GM18951 (cell line): ENCODE measurements around the gene WDR74.

Source experiments
- POLR2A ChIP-seq: IDR thresholded peaks from 4 replicates; pipeline ENCODE4 v1.6.1; 2011; ENCODE audit warnings: mild to moderate bottlenecking; ENCODE audit not compliant: insufficient read length, insufficient read depth; ENCODE audit errors: extremely low read depth
- in situ Hi-C: fragments of 300-500 bp; cut with MboI; formaldehyde crosslinking; loops from one replicate; pipeline ENCODE4 v1.12.0; 2022; ENCODE audit warnings: low sequenced_read_pairs, mixed read lengths, inconsistent platforms; ENCODE audit not compliant: unreplicated experiment

The WDR74 gene

GRCh38 chr11:62876712-62877111 is 37.3 kb upstream of the WDR74 start:
- in situ Hi-C loops, result no loop called here

GRCh38 chr11:62875698-62876478 is 36.5 kb upstream of the WDR74 start:
- in situ Hi-C loops, result no loop called here
- TF ChIP-seq POLR2A, result no peak

More at GRCh38 chr11:62876712-62877111, 37.3 kb upstream of the WDR74 start:
- no peak for TF ChIP-seq POLR2A

- in situ Hi-C loops, result loop anchor here (25.0 kb wide), 1 partner anchor 488 kb away; no protein-coding TSS in a partner anchor
- no peak for TF ChIP-seq POLR2A
Observed at GRCh38 chr11:62874851-62875250, 35.5 kb upstream of the WDR74 start.

GRCh38 chr11:62865635-62866034 is 26.2 kb upstream of the WDR74 start:
- in situ Hi-C loops, result loop anchor here (25.0 kb wide), 1 partner anchor 478 kb away; no protein-coding TSS in a partner anchor
- no peak for TF ChIP-seq POLR2A

- TF ChIP-seq POLR2A, result no peak
- in situ Hi-C loops, result loop anchor here (25.0 kb wide), 1 partner anchor 477 kb away; no protein-coding TSS in a partner anchor
Observed at GRCh38 chr11:62863687-62864335, 24.4 kb upstream of the WDR74 start.

DNA sequence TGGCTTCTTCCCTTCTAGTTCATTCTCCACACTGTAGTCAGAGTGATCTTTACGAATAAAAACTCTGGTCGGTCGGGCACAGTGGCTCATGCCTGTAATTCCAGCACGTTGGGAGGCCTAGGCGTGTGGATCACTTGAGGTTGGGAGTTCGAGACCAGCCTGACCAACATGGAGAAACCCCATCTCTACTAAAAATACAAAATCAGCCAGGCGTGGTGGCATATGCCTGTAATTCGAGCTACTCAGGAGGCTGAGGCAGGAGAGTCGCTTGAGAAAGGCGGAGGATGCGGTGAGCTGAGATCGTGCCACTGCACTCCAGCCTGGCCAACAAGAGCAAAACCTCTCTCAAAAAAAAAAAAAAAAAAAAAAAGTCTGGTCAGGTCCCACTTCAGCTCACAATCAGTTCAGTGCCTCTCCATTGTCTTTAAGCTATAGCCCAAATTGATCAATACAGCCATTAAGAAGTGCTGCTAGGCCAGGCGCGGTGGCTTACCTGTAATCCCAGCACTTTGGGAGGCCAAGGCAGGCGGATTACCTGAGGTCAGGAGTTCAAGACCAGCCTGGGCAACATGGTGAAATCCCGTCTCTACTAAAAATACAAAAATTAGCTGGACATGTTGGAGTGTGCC is 22.3 kb upstream of the WDR74 start:
- in situ Hi-C loops, result loop anchor here (25.0 kb wide), 1 partner anchor 474 kb away; no protein-coding TSS in a partner anchor

DNA sequence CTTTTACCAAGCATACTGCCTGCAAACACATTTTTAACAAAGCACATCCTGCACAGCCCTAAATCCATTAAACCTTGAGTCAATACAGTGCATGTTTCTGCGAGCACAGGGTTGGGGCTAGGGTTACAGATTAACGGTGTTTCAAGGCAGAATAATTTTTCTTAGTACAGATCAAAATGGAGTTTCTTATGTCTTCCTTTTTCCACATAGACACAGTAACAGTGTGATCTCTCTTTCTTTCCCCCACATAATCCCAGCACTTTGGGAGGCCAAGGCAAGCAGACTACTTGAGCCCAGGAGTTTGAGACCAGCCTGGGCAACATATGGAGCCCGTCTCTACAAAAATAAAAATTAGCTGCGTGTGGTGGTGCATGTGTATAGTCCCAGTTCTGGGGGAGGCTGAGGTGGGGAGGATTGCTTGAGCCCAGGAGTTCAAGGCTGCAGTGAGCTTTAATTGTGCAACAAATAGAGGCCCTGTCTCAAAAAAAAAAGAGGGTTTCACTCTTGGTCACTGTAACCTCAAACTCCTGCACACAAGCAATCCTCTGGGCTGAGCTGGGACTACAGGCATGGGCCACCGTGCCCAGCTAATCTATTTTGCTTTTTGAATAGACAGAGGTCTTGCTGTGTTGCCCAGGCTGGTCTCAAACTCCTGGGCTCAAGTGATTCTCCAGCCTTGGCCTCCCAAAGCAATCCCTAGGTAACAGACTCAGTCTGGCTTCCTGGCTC is 21.6 kb upstream of the WDR74 start:
- in situ Hi-C loops, result loop anchor here (25.0 kb wide), 1 partner anchor 474 kb away; no protein-coding TSS in a partner anchor
- no peak for TF ChIP-seq POLR2A

GRCh38 chr11:62859281-62859703 is 19.9 kb upstream of the WDR74 start:
- in situ Hi-C loops, result loop anchor here (25.0 kb wide), 1 partner anchor 472 kb away; no protein-coding TSS in a partner anchor

GRCh38 chr11:62858201-62858600 is 18.8 kb upstream of the WDR74 start:
- in situ Hi-C loops, result loop anchor here (25.0 kb wide), 1 partner anchor 471 kb away; no protein-coding TSS in a partner anchor
- no peak for TF ChIP-seq POLR2A

GRCh38 chr11:62857541-62857982 is 18.2 kb upstream of the WDR74 start:
- in situ Hi-C loops, result loop anchor here (25.0 kb wide), 1 partner anchor 470 kb away; no protein-coding TSS in a partner anchor
- TF ChIP-seq POLR2A, result no peak

DNA sequence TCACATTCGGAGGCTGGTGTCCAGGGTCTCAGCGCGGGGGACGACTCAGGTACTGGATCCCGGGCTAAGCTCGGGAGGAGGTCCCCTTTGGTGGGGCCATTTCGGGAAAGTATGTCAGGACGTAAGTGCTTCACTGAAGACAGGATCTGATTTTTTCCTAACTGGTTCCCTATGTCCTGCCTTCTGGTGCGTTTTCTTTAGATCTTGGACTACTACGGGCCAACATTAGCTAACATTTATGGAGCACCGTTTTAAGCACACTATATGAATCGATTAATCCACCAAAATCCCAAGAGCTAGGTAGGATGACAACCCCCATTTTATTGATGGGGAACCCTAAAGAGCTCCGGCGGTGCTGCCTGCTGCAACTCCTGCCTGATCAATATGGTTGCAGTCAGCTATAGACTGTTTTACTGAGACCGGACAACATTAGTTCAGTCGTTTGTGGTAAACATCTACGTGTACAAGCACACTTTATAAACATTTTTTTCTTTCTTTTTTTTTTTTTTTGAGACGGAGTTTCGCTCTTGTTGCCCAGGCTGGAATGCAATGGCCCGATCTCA is 17.0 kb upstream of the WDR74 start:
- in situ Hi-C loops, result loop anchor here (25.0 kb wide), 1 partner anchor 469 kb away; no protein-coding TSS in a partner anchor
- no peak for TF ChIP-seq POLR2A

DNA sequence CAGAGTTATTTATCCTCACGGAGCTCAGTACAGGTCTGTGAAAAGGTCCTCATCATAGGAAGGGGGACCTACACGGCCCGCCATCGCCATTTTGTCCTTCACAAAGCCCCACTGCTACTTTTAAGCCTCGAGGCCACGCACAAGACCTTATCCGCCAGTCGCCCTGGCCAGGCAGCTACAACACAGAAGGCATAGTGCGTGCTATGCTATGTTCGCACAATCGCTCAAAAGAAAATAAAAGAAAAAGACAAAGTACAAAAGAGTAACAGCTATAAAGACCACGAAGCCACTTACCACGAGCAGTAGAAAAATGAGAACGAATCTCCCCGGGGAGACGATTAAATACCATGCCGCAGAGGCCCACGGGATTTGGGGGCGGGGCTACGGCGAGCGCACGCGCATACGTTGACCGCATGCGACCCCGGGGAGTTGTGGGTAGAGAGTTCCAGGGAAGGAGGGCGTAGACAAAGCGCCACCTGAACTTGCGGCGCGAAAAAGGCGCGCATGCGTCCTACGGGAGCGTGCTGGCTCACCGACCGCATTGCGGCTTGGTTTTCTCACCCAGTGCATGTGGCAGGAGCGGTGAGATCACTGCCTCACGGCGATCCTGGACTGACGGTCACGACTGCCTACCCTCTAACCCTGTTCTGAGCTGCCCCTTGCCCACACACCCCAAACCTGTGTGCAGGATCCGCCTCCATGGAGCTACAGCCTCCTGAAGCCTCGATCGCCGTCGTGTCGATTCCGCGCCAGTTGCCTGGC is 16.4 kb upstream of the WDR74 start:
- in situ Hi-C loops, result loop anchor here (25.0 kb wide), 1 partner anchor 468 kb away; no protein-coding TSS in a partner anchor
- peak; percentile 99 for TF ChIP-seq POLR2A
